ENCODE results near the gene IVL.

Gene IVL

GRCh38 chr1:152953761-152954160, 45.4 kb downstream of the IVL start:
- Histone ChIP-seq H3K4me2 (ENCODE audit: insufficient read depth, low read length, poor library complexity, severe bottlenecking) (no peak overlapping the region), H2BK12ac (ENCODE audit: low read length) (no peak overlapping the region), H3K4me3 (ENCODE audit: low read length in 2 of 2) (no peak overlapping the region), H3K23ac (ENCODE audit: low read depth, low read length, poor library complexity) (no peak overlapping the region), H4K8ac (ENCODE audit: low read depth, low read length) (no peak overlapping the region), H2BK5ac (ENCODE audit: low read length) (no peak overlapping the region), H3K4me1 (ENCODE audit: control insufficient read depth in 2 of 2, insufficient read depth in 1 of 2, low read depth in 1 of 2, low read length in 2 of 2) (no peaks in the 10 kb centered on the region), H3K27ac (replicated peaks; ENCODE audit: low read length) (no peak overlapping the region), H2AK5ac (ENCODE audit: low read depth, low read length) (no peak overlapping the region), H2BK15ac (ENCODE audit: low read length) (no peak overlapping the region), H3K4ac (ENCODE audit: low read length) (no peak overlapping the region), H3K27me3 (ENCODE audit: control insufficient read depth in 3 of 3, insufficient read depth in 3 of 3, low read depth in 1 of 3, low read length in 3 of 3) (no peaks in the 10 kb centered on the region), H3K9me3 (replicated peaks in 1 of 2; ENCODE audit: control insufficient read depth in 2 of 2, insufficient read depth in 1 of 2, low read depth in 1 of 2, low read length in 2 of 2) (peaks cover 0 to 1% of the 10 kb centered on the region in 2 donors), H2BK120ac (ENCODE audit: low read depth, low read length) (no peak overlapping the region), H3K79me1 (ENCODE audit: low read depth, low read length) (no peaks in the 10 kb centered on the region), H4K91ac (ENCODE audit: low read depth, low read length, poor library complexity) (no peak overlapping the region), H2AFZ (ENCODE audit: low read length) (no peak overlapping the region), H3K9ac (ENCODE audit: low read depth, low read length, poor library complexity) (no peak overlapping the region), H3K18ac (ENCODE audit: low read length) (no peak overlapping the region), H3K36me3 (replicated peaks in 1 of 2; ENCODE audit: control insufficient read depth in 2 of 2, insufficient read depth in 2 of 2, low read length in 2 of 2) (no peaks in the 10 kb centered on the region), H3K14ac (ENCODE audit: low read length) (no peak overlapping the region)
- WGBS, 2 donors (ENCODE audit: extremely low coverage in 2 of 2, insufficient read length in 2 of 2, insufficient replicate concordance in 1 of 2), result no CpG with 5 or more reads among the region's 7 CpGs
- DNase-seq (ENCODE audit: low spot score), result no peak

- Histone ChIP-seq H3K18ac (ENCODE audit: low read length) (no peak overlapping the region), H3K4me1 (ENCODE audit: control insufficient read depth in 2 of 2, insufficient read depth in 1 of 2, low read depth in 1 of 2, low read length in 2 of 2) (no peaks in the 10 kb centered on the region), H3K4me3 (ENCODE audit: low read length in 2 of 2) (no peak overlapping the region), H3K9me3 (replicated peaks in 1 of 2; ENCODE audit: control insufficient read depth in 2 of 2, insufficient read depth in 1 of 2, low read depth in 1 of 2, low read length in 2 of 2) (peaks cover 0 to 1% of the 10 kb centered on the region in 2 donors), H2BK5ac (ENCODE audit: low read length) (no peak overlapping the region), H2BK120ac (ENCODE audit: low read depth, low read length) (no peak overlapping the region), H3K4ac (ENCODE audit: low read length) (no peak overlapping the region), H2AFZ (ENCODE audit: low read length) (no peak overlapping the region), H3K27ac (replicated peaks; ENCODE audit: low read length) (no peak overlapping the region), H2BK12ac (ENCODE audit: low read length) (no peak overlapping the region), H4K8ac (ENCODE audit: low read depth, low read length) (no peak overlapping the region), H3K79me1 (ENCODE audit: low read depth, low read length) (no peaks in the 10 kb centered on the region), H3K23ac (ENCODE audit: low read depth, low read length, poor library complexity) (no peak overlapping the region), H3K4me2 (ENCODE audit: insufficient read depth, low read length, poor library complexity, severe bottlenecking) (no peak overlapping the region), H3K9ac (ENCODE audit: low read depth, low read length, poor library complexity) (no peak overlapping the region), H2AK5ac (ENCODE audit: low read depth, low read length) (no peak overlapping the region), H3K14ac (ENCODE audit: low read length) (no peak overlapping the region), H4K91ac (ENCODE audit: low read depth, low read length, poor library complexity) (no peak overlapping the region), H3K36me3 (replicated peaks in 1 of 2; ENCODE audit: control insufficient read depth in 2 of 2, insufficient read depth in 2 of 2, low read length in 2 of 2) (no peaks in the 10 kb centered on the region), H2BK15ac (ENCODE audit: low read length) (no peak overlapping the region), H3K27me3 (ENCODE audit: control insufficient read depth in 3 of 3, insufficient read depth in 3 of 3, low read depth in 1 of 3, low read length in 3 of 3) (no peaks in the 10 kb centered on the region)
- no peak for DNase-seq (ENCODE audit: low spot score)
- no CpG with 5 or more reads among the region's 6 CpGs for WGBS, 2 donors (ENCODE audit: extremely low coverage in 2 of 2, insufficient read length in 2 of 2, insufficient replicate concordance in 1 of 2)
Observed at GRCh38 chr1:152954436-152954835, 46.1 kb downstream of the IVL start.

- no peak overlapping the region for H2AK5ac ChIP-seq (ENCODE audit: low read depth, low read length)
- DNase-seq (ENCODE audit: low spot score), result no peak
- no peak overlapping the region for H3K9ac ChIP-seq (ENCODE audit: low read depth, low read length, poor library complexity)
- H2BK15ac ChIP-seq (ENCODE audit: low read length), result no peak overlapping the region
- WGBS, 2 donors (ENCODE audit: extremely low coverage in 2 of 2, insufficient read length in 2 of 2, insufficient replicate concordance in 1 of 2), result no CpG with 5 or more reads among the region's 3 CpGs
- no peak overlapping the region for H3K4me2 ChIP-seq (ENCODE audit: insufficient read depth, low read length, poor library complexity, severe bottlenecking)
- no peaks in the 10 kb centered on the region for H3K36me3 ChIP-seq (replicated peaks in 1 of 2; ENCODE audit: control insufficient read depth in 2 of 2, insufficient read depth in 2 of 2, low read length in 2 of 2)
- no peaks in the 10 kb centered on the region for H3K27me3 ChIP-seq (ENCODE audit: control insufficient read depth in 3 of 3, insufficient read depth in 3 of 3, low read depth in 1 of 3, low read length in 3 of 3)
- H3K4ac ChIP-seq (ENCODE audit: low read length), result no peak overlapping the region
- H2BK5ac ChIP-seq (ENCODE audit: low read length), result no peak overlapping the region
- no peak overlapping the region for H4K91ac ChIP-seq (ENCODE audit: low read depth, low read length, poor library complexity)
- no peak overlapping the region for H2BK12ac ChIP-seq (ENCODE audit: low read length)
- H3K4me1 ChIP-seq (ENCODE audit: control insufficient read depth in 2 of 2, insufficient read depth in 1 of 2, low read depth in 1 of 2, low read length in 2 of 2), result no peaks in the 10 kb centered on the region
- no peak overlapping the region for H2AFZ ChIP-seq (ENCODE audit: low read length)
- no peak overlapping the region for H4K8ac ChIP-seq (ENCODE audit: low read depth, low read length)
- H3K23ac ChIP-seq (ENCODE audit: low read depth, low read length, poor library complexity), result no peak overlapping the region
- H3K4me3 ChIP-seq (ENCODE audit: low read length in 2 of 2), result no peak overlapping the region
- no peak overlapping the region for H3K18ac ChIP-seq (ENCODE audit: low read length)
- no peaks in the 10 kb centered on the region for H3K79me1 ChIP-seq (ENCODE audit: low read depth, low read length)
- H2BK120ac ChIP-seq (ENCODE audit: low read depth, low read length), result no peak overlapping the region
- no peak overlapping the region for H3K27ac ChIP-seq (replicated peaks; ENCODE audit: low read length)
- H3K14ac ChIP-seq (ENCODE audit: low read length), result no peak overlapping the region
- peaks cover 0 to 1% of the 10 kb centered on the region in 2 donors for H3K9me3 ChIP-seq (replicated peaks in 1 of 2; ENCODE audit: control insufficient read depth in 2 of 2, insufficient read depth in 1 of 2, low read depth in 1 of 2, low read length in 2 of 2)
Observed at GRCh38 chr1:152957561-152957960, 49.2 kb downstream of the IVL start.

- H3K23ac ChIP-seq (ENCODE audit: low read depth, low read length, poor library complexity), result no peak overlapping the region
- H3K27me3 ChIP-seq (ENCODE audit: control insufficient read depth in 3 of 3, insufficient read depth in 3 of 3, low read depth in 1 of 3, low read length in 3 of 3), result no peaks in the 10 kb centered on the region
- no peak overlapping the region for H3K4me2 ChIP-seq (ENCODE audit: insufficient read depth, low read length, poor library complexity, severe bottlenecking)
- no peak overlapping the region for H3K27ac ChIP-seq (replicated peaks; ENCODE audit: low read length)
- no peak overlapping the region for H3K4ac ChIP-seq (ENCODE audit: low read length)
- no peaks in the 10 kb centered on the region for H3K4me1 ChIP-seq (ENCODE audit: control insufficient read depth in 2 of 2, insufficient read depth in 1 of 2, low read depth in 1 of 2, low read length in 2 of 2)
- H3K14ac ChIP-seq (ENCODE audit: low read length), result no peak overlapping the region
- H2BK12ac ChIP-seq (ENCODE audit: low read length), result no peak overlapping the region
- H2BK15ac ChIP-seq (ENCODE audit: low read length), result no peak overlapping the region
- no peak overlapping the region for H3K9ac ChIP-seq (ENCODE audit: low read depth, low read length, poor library complexity)
- no peak overlapping the region for H4K8ac ChIP-seq (ENCODE audit: low read depth, low read length)
- no peak overlapping the region for H2BK5ac ChIP-seq (ENCODE audit: low read length)
- H3K18ac ChIP-seq (ENCODE audit: low read length), result no peak overlapping the region
- H3K4me3 ChIP-seq (ENCODE audit: low read length in 2 of 2), result no peak overlapping the region
- H3K79me1 ChIP-seq (ENCODE audit: low read depth, low read length), result no peaks in the 10 kb centered on the region
- H3K36me3 ChIP-seq (replicated peaks in 1 of 2; ENCODE audit: control insufficient read depth in 2 of 2, insufficient read depth in 2 of 2, low read length in 2 of 2), result no peaks in the 10 kb centered on the region
- H3K9me3 ChIP-seq (replicated peaks in 1 of 2; ENCODE audit: control insufficient read depth in 2 of 2, insufficient read depth in 1 of 2, low read depth in 1 of 2, low read length in 2 of 2), result no peaks in the 10 kb centered on the region
- H2AK5ac ChIP-seq (ENCODE audit: low read depth, low read length), result no peak overlapping the region
- no peak overlapping the region for H2BK120ac ChIP-seq (ENCODE audit: low read depth, low read length)
- no peak overlapping the region for H2AFZ ChIP-seq (ENCODE audit: low read length)
- no peak for DNase-seq (ENCODE audit: low spot score)
- H4K91ac ChIP-seq (ENCODE audit: low read depth, low read length, poor library complexity), result no peak overlapping the region
- WGBS, 2 donors (ENCODE audit: extremely low coverage in 2 of 2, insufficient read length in 2 of 2, insufficient replicate concordance in 1 of 2), result no CpG with 5 or more reads among the region's 3 CpGs
Observed at GRCh38 chr1:152959273-152959672, 50.9 kb downstream of the IVL start.

All from neuronal stem cell (in vitro differentiated cells).